Esophagus muscularis mucosa (tissue), 4 donors: ENCODE results near the gene VRK3.

ENCODE experiments used
- CTCF ChIP-seq, 3 experiments: fragments of 200-600 bp in 2 of 3; fragments of 450-650 bp in 1 of 3; sonication (generic) in 2 of 3; IDR thresholded peaks; one replicate each; pipeline ENCODE4 v1.5.1; 2017 to 2019; ENCODE audit warnings: antibody characterized with exemption in 3 of 3, mild to moderate bottlenecking in 2 of 3, moderate library complexity in 1 of 3
- EP300 ChIP-seq: sonication (generic); formaldehyde crosslinking; IDR thresholded peaks from one replicate; pipeline ENCODE4 v1.6.1; 2017; ENCODE audit warnings: antibody characterized with exemption
- POLR2A ChIP-seq: fragments of 450-650 bp; IDR thresholded peaks from one replicate; pipeline ENCODE4 v1.6.1; 2017; ENCODE audit warnings: antibody characterized with exemption, moderate library complexity, mild to moderate bottlenecking, low read depth
- POLR2AphosphoS5 ChIP-seq, 2 donors: sonication (generic); formaldehyde crosslinking; IDR thresholded peaks; one replicate each; pipeline ENCODE4 v1.6.1; 2017; ENCODE audit warnings: antibody characterized with exemption in 2 of 2

DNA sequence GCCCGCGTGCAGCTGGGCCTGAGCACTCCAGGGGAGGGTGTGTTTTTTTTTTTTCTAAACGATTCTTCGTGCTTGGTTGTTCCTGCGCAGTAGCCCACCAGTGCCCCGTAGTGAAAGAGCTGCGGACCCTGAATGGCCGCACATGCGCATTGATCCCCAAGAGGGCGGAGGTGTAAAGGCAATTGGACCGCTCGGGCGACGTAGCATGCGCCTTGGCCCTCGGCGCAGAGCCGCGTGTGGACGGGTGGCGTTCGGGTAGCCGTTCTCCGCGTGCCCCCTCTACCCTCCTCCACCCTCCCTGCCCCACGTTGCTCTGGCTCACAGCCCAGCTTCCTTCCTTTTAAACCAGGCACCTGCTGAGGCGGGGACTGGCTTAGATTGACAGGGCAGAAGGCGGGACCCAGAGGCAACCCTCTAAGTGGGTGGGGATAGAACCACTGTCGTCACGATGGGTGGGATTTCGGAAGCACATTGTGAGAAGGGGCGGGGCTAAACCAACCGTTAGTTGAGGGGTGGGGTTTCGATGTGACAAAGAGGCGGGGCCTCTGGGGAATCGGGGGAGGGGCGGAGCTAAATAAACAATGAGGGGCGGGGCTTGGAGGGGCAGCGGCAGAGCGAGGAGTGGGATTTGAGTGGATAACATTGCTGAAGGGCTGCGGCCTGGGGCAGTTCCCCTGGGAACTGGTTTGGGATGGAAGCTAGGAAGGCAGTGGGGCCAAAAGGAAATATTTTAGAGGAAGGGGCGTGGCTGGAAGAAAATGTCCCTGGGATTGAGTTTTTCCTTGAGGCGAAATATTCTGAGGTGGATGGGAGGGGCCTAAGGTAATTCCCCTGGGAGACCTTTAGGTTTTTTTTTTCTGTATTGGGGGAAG is 95.3 kb downstream of the VRK3 start:
- TF ChIP-seq POLR2A: peak; percentile 35
- TF ChIP-seq CTCF (IDR thresholded peaks at IDR 0.05): peak in 2 of 3 experiments; percentile 8 to 14
- peak; percentile 62 to 87 for TF ChIP-seq POLR2AphosphoS5 (IDR thresholded peaks at IDR 0.05)
- no peak for TF ChIP-seq EP300
